Testis (tissue), 5 donors: Measurements from ENCODE around the gene CLCN3. TPM values are rescaled to one million over a fixed set of nuclear protein-coding genes. Genes with fewer than 3 reads are reported as not detected.
"Not testable (repeated sequence)": the region's sequence is repeated elsewhere in the genome, so short reads cannot be mapped to it uniquely, and the experiment has no call there.

Experiments
- DNase-seq: peaks from one replicate; pipeline ENCODE4 v3.0.0-alpha.2; 2019
- H3K27ac ChIP-seq, 2 donors: fragments of 200-600 bp; sonication (generic); one replicate each; pipeline ENCODE4 v1.5.1; 2019
- H3K27me3 ChIP-seq: fragments of 200-600 bp; sonication (generic); one replicate; pipeline ENCODE4 v1.5.1; 2019
- H3K36me3 ChIP-seq: fragments of 200-600 bp; sonication (generic); one replicate; pipeline ENCODE4 v1.5.1; 2017; ENCODE audit warnings: low read depth; ENCODE audit errors: missing control alignments
- H3K4me1 ChIP-seq: fragments of 200-600 bp; sonication (generic); one replicate; pipeline ENCODE4 v1.5.1; 2019
- H3K4me3 ChIP-seq, 2 donors: fragments of 200-600 bp; sonication (generic); one replicate each; pipeline ENCODE4 v1.5.1; 2017 to 2019
- H3K9me3 ChIP-seq: fragments of 200-600 bp; sonication (generic); one replicate; pipeline ENCODE4 v1.5.1; 2017
- CTCF ChIP-seq, 3 experiments: fragments of 450-650 bp in 2 of 3; fragments of 200-600 bp in 1 of 3; sonication (generic) in 1 of 3; IDR thresholded peaks; one replicate each; pipeline ENCODE4 v1.5.1; 2016 to 2019; ENCODE audit warnings: antibody characterized with exemption in 3 of 3, mild to moderate bottlenecking in 2 of 3, moderate library complexity in 1 of 3
- POLR2A ChIP-seq: fragments of 450-650 bp; IDR thresholded peaks from one replicate; pipeline ENCODE4 v1.6.1; 2017; ENCODE audit warnings: antibody characterized with exemption, mild to moderate bottlenecking, moderate library complexity
- WGBS, 2 donors: methylation state at CpG; one replicate each; pipeline ENCODE4 v1.1.5; 2018; 5-methylcytosine and 5-hydroxymethylcytosine counted together
- intact Hi-C: fragments of 100-400 bp; cut with DNase I; formaldehyde crosslinking; loops from one replicate; pipeline ENCODE4 v1.15.1; 2023; ENCODE audit warnings: low total_unique reads
- long read RNA-seq, 2 donors: transcript quantifications; one replicate each; lab custom pipeline, GENCODE V29; 2026
- polyA plus RNA-seq: library from polyadenylated mRNA; stranded (reverse); fragments of 350-450 nt; fragmentation: Illumina TruSeq; extraction: RNeasy Lipid Tissue Mini Kit (QIAGEN cat#74804); gene quantifications from one replicate; pipeline ENCODE4 v1.2.3, GENCODE V29; 2014; ENCODE audit warnings: low read depth, low replicate concordance; ENCODE audit not compliant: insufficient read depth
- total RNA-seq, 2 donors: library from RNA; depleted of rRNA; stranded (reverse); fragments of >200 nt; gene quantifications; one replicate each; pipeline ENCODE4 v1.2.3, GENCODE V29; 2016

CLCN3 gene
- total RNA-seq (10 to 100 TPM; 89.2 to 97.4 TPM), polyA plus RNA-seq (63.0 TPM)
- long read RNA-seq, donor 1, full-length matches to known transcripts, result 8 of 26 reads
- long read RNA-seq, donor 1, partial matches to known transcripts, result 18 of 26 reads
- long read RNA-seq, donor 1, other reads (novel, unspliced or antisense), result 0 of 26 reads
- long read RNA-seq, donor 2, full-length matches to known transcripts, result 7 of 20 reads
- long read RNA-seq, donor 2, partial matches to known transcripts, result 13 of 20 reads
- long read RNA-seq, donor 2, other reads (novel, unspliced or antisense), result 0 of 20 reads

- TF ChIP-seq POLR2A, result peak; percentile 92
- peak in 2 of 3 experiments; percentile 13 to 17 for TF ChIP-seq CTCF (IDR thresholded peaks at IDR 0.05)
- 0 to 1% methylated on average over 40 to 53 of the region's 67 CpGs for WGBS, 2 donors
- DNase-seq, result peak; percentile 99
- peak within 1 kb of the TSS; percentile 98 for H3K27ac ChIP-seq
- no peaks in the 10 kb centered on the region for H3K27me3 ChIP-seq
- H3K36me3 ChIP-seq, result no peaks in the 10 kb centered on the region
- H3K4me1 ChIP-seq, result peaks cover 4% of the 10 kb centered on the region
- intact Hi-C loops, result no loop called here
- H3K9me3 ChIP-seq, result no peaks in the 10 kb centered on the region
- peak within 1 kb of the TSS; percentile 74 to 87 for H3K4me3 ChIP-seq
Observed at GRCh38 chr4:169619958-169620879, at the start of gene CLCN3. Gene CLCN3, plus strand, starts transcription at chr4:169620578. Its CDS starts 15,351 bp downstream, at chr4:169635929.

GRCh38 chr4:169571012-169571411 lies 49.4 kb upstream of the CLCN3 start:
- H3K4me1 ChIP-seq, H3K36me3 ChIP-seq, H3K27me3 ChIP-seq, intact Hi-C loops, H3K4me3 ChIP-seq, H3K9me3 ChIP-seq, DNase-seq, H3K27ac ChIP-seq: not testable (repeated sequence)
- 91 to 92% methylated on average over 2 to 3 of the region's 3 CpGs for WGBS, 2 donors

GRCh38 chr4:169571435-169571834 lies 48.9 kb upstream of the CLCN3 start:
- Histone ChIP-seq H3K36me3 (no peaks in the 10 kb centered on the region), H3K9me3 (no peaks in the 10 kb centered on the region)
- DNase-seq, result no peak

GRCh38 chr4:169573889-169574288 lies 46.5 kb upstream of the CLCN3 start:
- no peaks in the 10 kb centered on the region for H3K36me3 ChIP-seq
- no peak for DNase-seq
- no peaks in the 10 kb centered on the region for H3K9me3 ChIP-seq
- 95 to 100% methylated on average over 1 of the region's 1 CpG for WGBS, 2 donors
- intact Hi-C loops, result no loop called here
- no peaks in the 10 kb centered on the region for H3K27me3 ChIP-seq
- no peak overlapping the region for H3K4me3 ChIP-seq
- no peak for TF ChIP-seq CTCF (IDR thresholded peaks at IDR 0.05)
- no peak for TF ChIP-seq POLR2A
- no peak overlapping the region for H3K27ac ChIP-seq
- no peaks in the 10 kb centered on the region for H3K4me1 ChIP-seq

More at GRCh38 chr4:169571435-169571834, 48.9 kb upstream of the CLCN3 start:
- 91% methylated on average over 4 of the region's 4 CpGs for WGBS, 2 donors
- no peak for TF ChIP-seq CTCF (IDR thresholded peaks at IDR 0.05)
- no peak for TF ChIP-seq POLR2A
- H3K4me1 ChIP-seq, result no peaks in the 10 kb centered on the region
- no peaks in the 10 kb centered on the region for H3K27me3 ChIP-seq
- H3K27ac ChIP-seq, result no peak overlapping the region
- no peak overlapping the region for H3K4me3 ChIP-seq
- intact Hi-C loops, result no loop called here

- 85 to 88% methylated on average over 2 of the region's 2 CpGs for WGBS, 2 donors
- Histone ChIP-seq H3K4me1 (no peaks in the 10 kb centered on the region), H3K4me3 (no peak overlapping the region), H3K27ac (no peak overlapping the region), H3K9me3 (no peaks in the 10 kb centered on the region), H3K36me3 (no peaks in the 10 kb centered on the region), H3K27me3 (no peaks in the 10 kb centered on the region)
- TF ChIP-seq POLR2A, result no peak
- no peak for TF ChIP-seq CTCF (IDR thresholded peaks at IDR 0.05)
- DNase-seq, result no peak
- intact Hi-C loops, result no loop called here
Observed at GRCh38 chr4:169582203-169582602, 38.2 kb upstream of the CLCN3 start.
